Measurements from ENCODE around the gene CCDC78. TPM values are rescaled to one million over a fixed set of nuclear protein-coding genes. Genes with fewer than 3 reads are reported as not detected.
A peak's percentile ranks its signal among the peaks of the same experiment; 100 is the strongest.

The CCDC78 gene
- total RNA-seq, 1 donor from 2014 or later: 3.9 TPM

DNA sequence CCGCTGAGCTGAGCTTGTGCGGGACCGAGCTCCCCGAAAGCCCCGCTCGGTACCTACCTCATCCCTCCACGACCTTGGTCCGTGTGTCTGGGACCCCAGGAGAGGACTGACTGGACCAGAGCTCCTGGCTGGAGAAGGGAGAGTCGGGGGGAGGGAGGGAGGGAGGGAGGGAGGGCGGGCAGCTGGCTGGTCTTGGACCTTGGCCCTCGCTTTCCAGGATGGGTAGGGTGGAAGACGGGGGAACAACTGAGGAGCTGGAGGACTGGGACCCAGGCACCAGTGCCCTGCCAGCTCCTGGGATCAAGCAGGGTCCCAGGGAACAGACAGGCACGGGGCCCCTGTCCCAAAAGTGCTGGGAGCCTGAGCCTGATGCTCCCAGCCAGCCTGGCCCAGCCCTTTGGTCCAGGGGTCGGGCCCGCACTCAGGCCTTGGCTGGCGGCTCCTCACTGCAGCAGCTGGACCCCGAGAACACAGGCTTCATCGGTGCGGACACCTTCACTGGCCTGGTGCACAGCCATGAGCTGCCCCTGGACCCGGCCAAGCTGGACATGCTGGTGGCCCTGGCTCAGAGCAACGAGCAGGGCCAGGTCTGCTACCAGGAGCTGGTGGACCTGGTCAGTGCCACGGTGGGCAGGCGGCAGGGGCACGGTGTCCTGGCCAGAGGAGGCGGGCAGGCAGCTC lies 50.2 kb downstream of the CCDC78 start:
- TF ChIP-seq, protein P1, sequence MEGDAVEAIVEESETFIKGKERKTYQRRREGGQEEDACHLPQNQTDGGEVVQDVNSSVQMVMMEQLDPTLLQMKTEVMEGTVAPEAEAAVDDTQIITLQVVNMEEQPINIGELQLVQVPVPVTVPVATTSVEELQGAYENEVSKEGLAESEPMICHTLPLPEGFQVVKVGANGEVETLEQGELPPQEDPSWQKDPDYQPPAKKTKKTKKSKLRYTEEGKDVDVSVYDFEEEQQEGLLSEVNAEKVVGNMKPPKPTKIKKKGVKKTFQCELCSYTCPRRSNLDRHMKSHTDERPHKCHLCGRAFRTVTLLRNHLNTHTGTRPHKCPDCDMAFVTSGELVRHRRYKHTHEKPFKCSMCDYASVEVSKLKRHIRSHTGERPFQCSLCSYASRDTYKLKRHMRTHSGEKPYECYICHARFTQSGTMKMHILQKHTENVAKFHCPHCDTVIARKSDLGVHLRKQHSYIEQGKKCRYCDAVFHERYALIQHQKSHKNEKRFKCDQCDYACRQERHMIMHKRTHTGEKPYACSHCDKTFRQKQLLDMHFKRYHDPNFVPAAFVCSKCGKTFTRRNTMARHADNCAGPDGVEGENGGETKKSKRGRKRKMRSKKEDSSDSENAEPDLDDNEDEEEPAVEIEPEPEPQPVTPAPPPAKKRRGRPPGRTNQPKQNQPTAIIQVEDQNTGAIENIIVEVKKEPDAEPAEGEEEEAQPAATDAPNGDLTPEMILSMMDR (conservative IDR thresholded peaks at IDR 0.05): no peak
- H3K27ac Mint-ChIP-seq: no peak overlapping the region
- H3K27me3 Mint-ChIP-seq: peaks cover 5% of the 10 kb centered on the region
- H3K36me3 Mint-ChIP-seq: no peaks in the 10 kb centered on the region
- DNase-seq (ENCODE audit: extremely low spot score, unreplicated experiment): no peak
- H3K9me3 Mint-ChIP-seq: no peaks in the 10 kb centered on the region
- H3K4me3 Mint-ChIP-seq: no peak overlapping the region
- no peaks in the 10 kb centered on the region for H3K4me1 Mint-ChIP-seq (ENCODE audit: unreplicated experiment)

DNA sequence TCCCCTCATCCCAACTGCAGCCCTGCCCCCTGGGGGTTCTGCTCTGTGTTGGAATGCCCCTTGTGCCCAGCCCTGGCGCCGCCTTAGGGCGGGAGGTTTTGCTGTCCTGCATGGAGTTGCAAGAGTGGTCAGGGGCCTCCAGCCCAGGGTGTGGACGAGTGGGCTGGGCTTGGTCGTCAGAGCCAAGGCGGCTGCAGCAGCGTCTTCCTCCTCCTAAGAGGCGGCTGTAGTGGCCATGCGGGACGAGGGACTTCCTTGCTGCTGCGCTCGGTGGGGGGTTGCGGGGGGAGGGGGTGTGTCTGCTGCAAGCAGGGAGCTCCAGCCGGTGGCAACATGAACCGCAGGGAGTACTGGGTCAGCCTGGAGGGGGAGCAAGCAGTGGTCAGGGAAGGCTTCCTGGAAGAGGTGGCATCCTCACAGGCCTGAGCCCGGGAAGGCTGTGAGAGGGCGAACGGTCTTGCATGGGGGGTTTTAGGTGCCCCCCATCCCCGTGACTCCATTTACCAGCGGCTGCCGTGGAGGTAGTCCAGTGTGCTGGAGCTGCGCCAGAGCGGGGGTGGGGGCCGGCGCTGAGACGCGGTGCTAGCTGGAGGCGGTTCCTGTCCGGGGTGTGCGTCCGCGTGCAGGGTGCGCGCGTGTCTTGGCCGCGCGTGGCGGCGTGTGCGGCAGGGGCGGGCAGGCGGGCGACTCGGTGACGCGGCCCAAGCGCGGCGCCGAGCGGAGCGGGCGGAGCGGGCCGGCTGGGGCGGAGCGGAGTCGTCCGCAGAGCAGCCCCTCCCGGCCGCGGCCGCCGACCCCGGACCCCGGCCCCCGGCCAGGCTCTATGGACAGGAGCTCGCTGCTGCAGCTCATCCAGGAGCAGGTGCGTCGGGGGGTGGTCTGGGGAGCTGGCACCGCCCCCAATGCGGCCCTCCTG lies 51.0 kb downstream of the CCDC78 start, which contains the start of gene RHBDL1:
Gene RHBDL1, plus strand, starts transcription at position 704 of the 916 bp plus-strand sequence. Its CDS starts 120 bp downstream, at position 824.
- H3K27me3 Mint-ChIP-seq: peaks cover 5% of the 10 kb centered on the region
- H3K36me3 Mint-ChIP-seq: no peaks in the 10 kb centered on the region
- TF ChIP-seq, protein P1 (conservative IDR thresholded peaks at IDR 0.05): no peak
- no peaks in the 10 kb centered on the region for H3K4me1 Mint-ChIP-seq (ENCODE audit: unreplicated experiment)
- H3K27ac Mint-ChIP-seq: peak within 1 kb of the TSS; percentile 29
- H3K4me3 Mint-ChIP-seq: peak within 1 kb of the TSS; percentile 69
- no peak for DNase-seq (ENCODE audit: extremely low spot score, unreplicated experiment)
- H3K9me3 Mint-ChIP-seq: no peaks in the 10 kb centered on the region

DNA sequence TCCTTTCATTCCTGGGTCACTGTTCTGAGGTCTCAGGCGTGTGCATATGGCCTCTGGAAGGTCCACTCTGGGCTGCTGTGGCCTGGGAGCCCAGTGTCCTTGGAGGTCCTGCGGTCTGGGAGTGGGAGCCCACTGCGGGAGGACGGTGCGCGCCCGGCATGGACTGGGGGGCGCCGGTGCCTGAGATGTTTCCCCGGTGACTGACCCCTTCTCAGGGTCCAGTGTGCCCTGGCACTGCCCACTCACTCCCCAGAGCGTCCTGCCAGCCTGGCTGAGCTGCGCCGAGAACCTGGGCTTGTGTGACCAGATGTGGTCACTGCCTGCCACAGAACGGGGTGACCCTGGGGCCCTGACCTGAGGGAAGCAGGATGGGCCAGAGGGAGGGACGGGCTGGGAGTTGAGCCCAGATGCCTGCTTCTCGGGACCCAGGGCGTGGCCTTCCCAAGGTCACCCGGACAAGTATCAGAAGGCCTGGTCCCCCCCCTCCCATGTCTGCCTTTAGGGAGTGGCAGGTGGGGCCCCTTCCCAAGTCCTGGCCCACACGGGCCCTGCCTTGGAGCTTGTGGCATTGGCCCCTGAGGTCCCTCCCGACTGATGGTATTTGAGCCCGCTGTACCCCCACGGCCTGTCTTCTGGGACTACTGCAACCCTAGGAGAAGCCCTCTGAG lies 51.9 kb downstream of the CCDC78 start:
- H3K4me1 Mint-ChIP-seq (ENCODE audit: unreplicated experiment): no peaks in the 10 kb centered on the region
- peaks cover 5% of the 10 kb centered on the region for H3K27me3 Mint-ChIP-seq
- no peak for DNase-seq (ENCODE audit: extremely low spot score, unreplicated experiment)
- H3K27ac Mint-ChIP-seq: no peak overlapping the region
- TF ChIP-seq, protein P1 (conservative IDR thresholded peaks at IDR 0.05): no peak
- H3K9me3 Mint-ChIP-seq: no peaks in the 10 kb centered on the region
- H3K4me3 Mint-ChIP-seq: peak overlapping the region; percentile 69
- no peaks in the 10 kb centered on the region for H3K36me3 Mint-ChIP-seq

DNA sequence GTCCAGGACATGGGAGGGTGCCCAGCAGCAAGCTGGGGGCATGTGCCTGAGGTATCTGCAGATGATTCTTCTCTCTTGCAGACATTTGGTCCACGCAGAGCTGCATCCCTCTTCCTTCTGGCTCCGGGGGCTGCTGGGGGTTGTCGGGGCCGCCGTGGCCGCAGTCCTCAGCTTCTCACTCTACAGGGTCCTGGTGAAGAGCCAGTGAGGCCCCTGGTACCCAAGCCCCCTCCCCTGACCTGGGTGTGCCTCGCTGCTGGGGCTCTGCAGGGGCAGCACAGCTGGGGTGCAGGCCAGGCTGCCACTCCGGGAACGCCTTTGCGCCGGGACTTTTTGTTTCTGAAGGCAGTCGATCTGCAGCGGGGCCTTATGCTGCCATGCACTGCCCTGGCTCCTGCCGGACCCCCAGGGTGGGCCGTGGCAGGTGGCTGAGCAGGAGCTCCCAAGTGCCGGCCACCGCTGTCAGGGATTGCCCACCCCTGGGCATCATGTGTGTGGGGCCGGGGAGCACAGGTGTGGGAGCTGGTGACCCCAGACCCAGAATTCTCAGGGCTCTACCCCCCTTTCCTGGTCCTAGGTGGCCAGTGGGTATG lies 52.7 kb downstream of the CCDC78 start:
- DNase-seq (ENCODE audit: extremely low spot score, unreplicated experiment): no peak
- H3K4me1 Mint-ChIP-seq (ENCODE audit: unreplicated experiment): no peaks in the 10 kb centered on the region
- TF ChIP-seq, protein P1 (conservative IDR thresholded peaks at IDR 0.05): no peak
- peaks cover 5% of the 10 kb centered on the region for H3K27me3 Mint-ChIP-seq
- no peaks in the 10 kb centered on the region for H3K36me3 Mint-ChIP-seq
- H3K9me3 Mint-ChIP-seq: no peaks in the 10 kb centered on the region
- H3K27ac Mint-ChIP-seq: no peak overlapping the region
- no peak overlapping the region for H3K4me3 Mint-ChIP-seq

DNA sequence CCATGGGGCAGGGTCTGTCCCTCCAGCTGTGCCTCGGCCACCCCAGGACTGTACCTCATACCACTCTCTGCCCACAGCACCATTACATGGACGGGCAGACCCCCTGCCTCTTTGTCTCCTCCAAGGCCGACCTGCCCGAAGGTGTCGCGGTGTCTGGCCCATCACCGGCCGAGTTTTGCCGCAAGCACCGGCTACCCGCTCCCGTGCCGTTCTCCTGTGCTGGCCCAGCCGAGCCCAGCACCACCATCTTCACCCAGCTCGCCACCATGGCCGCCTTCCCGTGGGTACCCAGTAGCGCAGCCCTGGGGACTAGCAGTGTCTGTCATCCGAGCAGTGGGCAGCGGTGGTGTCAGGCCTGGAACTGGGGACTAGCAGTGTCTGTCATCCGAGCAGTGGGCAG lies 53.4 kb downstream of the CCDC78 start:
- Mint-ChIP-seq H3K9me3 (no peaks in the 10 kb centered on the region), H3K27ac (no peak overlapping the region), H3K4me1 (ENCODE audit: unreplicated experiment) (no peaks in the 10 kb centered on the region), H3K36me3 (no peaks in the 10 kb centered on the region), H3K27me3 (peaks cover 5% of the 10 kb centered on the region), H3K4me3 (peak overlapping the region; percentile 28)
- no peak for DNase-seq (ENCODE audit: extremely low spot score, unreplicated experiment)
- TF ChIP-seq, protein P1 (conservative IDR thresholded peaks at IDR 0.05): no peak
